Peyer's patch (tissue), 4 donors: ENCODE results near the gene QPCT.

ENCODE experiments used
- CTCF ChIP-seq, 6 experiments: fragments of 450-650 bp in 4 of 6; fragments of 200-600 bp in 2 of 6; sonication (generic) in 1 of 6; IDR thresholded peaks; one replicate each; pipeline ENCODE4 v1.5.1; 2017 to 2019; ENCODE audit warnings: antibody characterized with exemption in 6 of 6, mild to moderate bottlenecking in 3 of 6, moderate library complexity in 1 of 6
- POLR2A ChIP-seq, 2 donors: fragments of 450-650 bp; IDR thresholded peaks; one replicate each; pipeline ENCODE4 v1.5.1; 2017; ENCODE audit warnings: antibody characterized with exemption in 2 of 2, mild to moderate bottlenecking in 2 of 2, moderate library complexity in 2 of 2

GRCh38 chr2:37357069-37357468 is 12.6 kb downstream of the QPCT start:
- TF ChIP-seq CTCF (IDR thresholded peaks at IDR 0.05): no peak
- no peak for TF ChIP-seq POLR2A (IDR thresholded peaks at IDR 0.05)
